HG03097 (cell line): Measurements from ENCODE around the gene MYBBP1A.

Source experiments
- ATAC-seq: cut with Tn5 transposase; IDR thresholded peaks from one replicate; pipeline ENCODE4 v1.9.1; 2021; ENCODE audit not compliant: unreplicated experiment, low FRiP score

Gene MYBBP1A

DNA sequence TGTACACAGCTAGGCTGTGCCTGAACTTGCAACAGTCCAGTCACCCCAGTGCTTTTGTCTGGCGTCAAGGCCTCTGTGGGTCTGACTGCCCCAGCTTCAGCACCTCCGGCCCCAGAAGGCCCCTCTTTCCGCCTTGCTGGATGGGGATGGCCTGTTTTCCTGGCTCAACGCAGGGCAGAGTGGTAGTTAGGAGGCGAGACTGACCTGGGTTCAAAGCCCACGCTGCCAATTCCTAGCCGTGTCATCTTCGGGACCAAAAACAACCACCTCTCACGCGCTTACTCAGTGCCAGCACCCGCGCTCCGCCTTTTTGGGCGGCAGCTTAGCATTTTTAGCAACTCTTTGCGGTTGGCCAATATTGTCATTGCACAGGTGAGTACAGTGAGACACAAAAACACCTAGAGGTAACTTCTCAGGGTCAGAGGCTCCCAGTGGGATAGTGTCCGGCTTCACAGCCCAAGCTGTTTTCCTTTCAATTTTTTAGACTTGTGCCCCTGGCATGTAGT, 4.6 kb downstream of the MYBBP1A start:
- no peak for ATAC-seq

DNA sequence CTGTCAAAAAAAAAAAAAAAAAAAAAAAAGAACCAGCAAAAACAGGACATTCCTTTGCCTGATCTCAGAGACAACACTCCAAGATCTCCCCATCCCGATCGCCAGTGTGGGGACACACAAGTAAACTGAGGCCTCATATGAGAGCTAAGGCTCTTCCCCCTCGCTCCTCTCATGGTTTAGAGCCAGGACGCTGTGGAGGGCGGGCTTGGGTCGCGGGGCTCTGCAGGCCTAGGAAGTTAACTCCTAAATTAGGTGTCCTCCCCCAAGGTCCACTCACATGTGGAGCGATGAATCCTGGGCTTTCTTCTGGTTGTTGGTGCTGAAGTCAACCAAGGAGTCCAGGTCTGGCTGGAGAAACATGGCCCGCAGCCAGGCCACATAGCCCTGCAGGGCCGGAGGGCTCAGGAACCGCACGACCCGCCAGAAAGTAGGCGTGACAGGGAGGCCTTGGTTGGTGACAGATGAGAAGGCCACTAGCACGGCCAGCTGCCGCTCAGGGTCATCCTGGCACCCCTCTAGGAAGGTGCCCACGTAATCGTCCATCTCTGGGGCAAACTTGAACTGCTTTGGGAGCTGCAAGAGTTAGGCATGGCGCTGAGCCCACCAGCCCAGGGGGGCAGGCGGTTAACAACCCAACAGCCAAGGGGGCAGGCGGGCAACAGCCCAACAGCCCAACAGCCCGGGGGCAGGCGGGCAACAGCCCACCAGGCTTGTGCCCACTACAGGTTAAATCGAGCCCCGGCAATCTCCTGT, 5.2 kb downstream of the MYBBP1A start:
- no peak for ATAC-seq

DNA sequence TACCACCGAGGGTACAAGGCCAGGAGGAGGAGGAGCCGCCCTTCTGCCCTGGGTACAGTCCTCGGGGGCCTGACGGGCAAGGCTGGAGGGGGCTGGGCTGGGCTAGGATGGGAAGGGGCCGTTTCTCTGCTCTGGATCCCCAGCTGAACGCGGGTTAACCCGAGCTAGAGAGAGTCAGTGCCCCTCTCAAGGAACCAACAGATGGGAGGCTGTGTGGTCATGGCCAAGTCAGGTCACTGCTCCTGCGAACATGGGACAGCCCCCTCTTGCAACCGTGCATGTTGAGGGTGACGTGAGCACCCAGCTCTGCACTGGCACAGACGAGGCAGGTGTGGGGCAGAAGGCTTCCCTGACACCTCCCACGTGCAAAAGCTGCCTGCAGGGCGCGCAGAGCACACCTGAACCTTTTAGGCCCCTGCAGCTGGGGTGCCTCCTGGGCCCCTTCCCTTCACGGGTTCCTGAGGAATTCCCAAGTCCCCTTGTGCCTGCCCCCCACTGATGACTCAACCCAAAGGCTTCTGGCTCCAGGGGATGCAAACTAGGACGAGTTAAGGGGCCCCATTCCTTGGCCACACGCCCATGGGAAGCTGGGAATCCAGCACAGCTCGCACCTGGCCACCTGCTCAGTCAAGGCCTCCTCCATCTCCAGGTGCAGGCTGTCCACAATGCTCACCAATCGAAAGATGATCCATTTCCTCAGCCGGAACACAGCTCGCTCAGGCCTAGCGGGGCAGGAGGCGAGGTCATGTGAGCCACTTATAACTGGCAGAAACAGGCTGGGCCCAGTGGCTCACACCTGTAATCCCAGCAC, 6.3 kb downstream of the MYBBP1A start:
- ATAC-seq: no peak

DNA sequence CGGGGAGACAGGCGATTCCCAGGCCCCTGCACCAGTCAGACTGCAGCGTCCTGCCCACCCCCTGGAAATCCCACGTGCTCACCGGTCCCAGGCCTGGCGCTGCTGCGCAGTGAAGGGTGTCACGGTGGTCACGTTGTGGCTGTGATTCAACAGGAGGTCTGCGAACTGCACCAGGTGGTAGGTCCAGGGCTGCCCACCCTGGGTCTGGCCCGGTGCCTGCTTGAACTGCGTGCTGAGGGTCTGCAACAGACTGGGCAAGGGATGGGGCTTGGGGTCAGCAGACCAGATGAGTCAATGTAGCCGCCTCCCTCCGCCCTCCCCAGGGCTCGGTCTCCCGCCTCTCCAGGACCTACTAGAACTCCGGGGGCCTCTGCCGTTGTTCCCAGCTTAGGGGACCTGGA, 7.1 kb downstream of the MYBBP1A start:
- ATAC-seq: no peak

DNA sequence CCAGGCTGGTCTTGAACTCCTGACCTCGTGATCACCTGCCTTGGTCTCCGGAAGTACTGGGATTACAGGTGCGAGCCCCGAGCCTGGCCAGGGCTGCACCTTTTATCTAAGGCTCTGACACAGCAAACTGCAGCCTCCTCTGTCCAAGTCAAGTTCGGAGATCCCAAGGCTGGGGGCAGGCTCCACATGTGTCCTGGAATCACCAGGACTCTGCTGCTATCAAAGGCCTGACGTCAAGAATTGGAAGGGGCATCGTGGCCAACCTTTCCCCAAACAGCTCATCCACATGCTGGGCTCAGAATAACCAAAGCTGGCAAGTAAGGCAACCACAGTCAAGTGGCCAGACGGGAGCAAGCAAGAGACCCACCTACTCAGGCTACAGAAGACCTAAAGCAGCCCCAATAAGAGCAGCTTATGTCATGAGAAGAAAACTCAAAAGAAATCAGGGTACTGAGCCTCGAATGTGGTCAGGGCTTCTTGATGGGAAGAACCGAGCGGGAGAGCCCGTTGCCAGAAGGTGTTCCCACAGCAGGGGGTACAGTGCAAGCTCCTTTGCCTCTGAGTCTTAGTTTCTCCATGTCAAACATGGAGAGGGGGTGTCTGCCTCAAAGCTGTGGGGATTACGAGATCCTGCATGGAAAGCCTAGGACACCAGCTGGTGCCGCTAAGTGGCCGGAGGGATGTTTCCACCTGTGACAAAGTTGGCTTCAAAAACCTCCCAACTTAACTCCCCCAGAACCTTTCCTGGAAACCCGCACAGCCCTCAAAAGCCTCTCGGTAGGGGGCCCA, 7.9 kb downstream of the MYBBP1A start:
- ATAC-seq: no peak

DNA sequence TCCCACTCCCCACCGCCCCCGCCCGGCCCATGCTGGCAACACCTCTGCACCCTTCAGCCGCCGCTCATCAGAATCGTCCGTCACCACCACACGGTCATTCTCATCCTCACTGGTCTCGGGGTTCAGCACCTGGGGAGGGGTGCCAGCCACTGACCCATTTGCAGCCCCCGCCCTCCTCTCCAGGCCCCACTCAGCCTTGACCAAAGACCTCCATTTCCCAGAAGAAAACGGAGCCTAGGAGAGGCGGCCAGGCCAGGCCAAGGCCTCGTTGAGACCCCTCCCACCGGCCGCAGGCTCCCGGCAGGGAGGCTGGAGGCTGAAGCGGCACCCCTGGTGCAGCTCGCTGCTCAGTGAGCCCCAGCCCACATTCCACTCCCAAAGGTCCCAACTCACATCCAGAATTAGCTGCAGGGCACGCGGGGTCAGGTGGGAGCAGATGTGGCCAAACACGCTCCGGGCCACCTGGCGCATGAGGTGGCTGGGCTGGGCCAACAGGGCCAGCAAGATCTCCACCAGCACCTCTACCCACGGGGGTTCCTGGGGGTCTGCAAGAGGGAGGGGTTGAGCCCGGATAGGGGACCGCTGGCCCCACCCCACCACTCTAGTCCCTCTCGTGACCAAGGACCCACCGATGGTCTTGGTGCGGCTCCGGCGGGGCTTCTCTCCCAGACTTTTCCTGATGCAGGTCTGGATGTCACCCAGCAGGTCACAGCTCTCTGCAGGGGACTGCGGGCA, 9.8 kb downstream of the MYBBP1A start:
- ATAC-seq: no peak

DNA sequence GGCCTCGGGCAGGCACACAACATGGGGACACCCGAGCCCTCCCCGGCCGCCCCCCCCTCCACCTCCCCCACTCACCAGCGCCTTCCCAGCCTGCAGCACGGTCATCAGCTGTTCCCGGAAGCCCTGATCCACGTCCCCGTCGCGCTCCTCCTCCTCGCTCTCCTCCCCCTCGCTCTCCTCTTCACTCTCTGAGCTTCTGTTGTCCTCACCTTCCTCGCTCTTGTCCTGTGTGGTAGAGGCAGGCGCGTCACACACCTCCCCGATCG, 10.3 kb downstream of the MYBBP1A start:
- no peak for ATAC-seq

DNA sequence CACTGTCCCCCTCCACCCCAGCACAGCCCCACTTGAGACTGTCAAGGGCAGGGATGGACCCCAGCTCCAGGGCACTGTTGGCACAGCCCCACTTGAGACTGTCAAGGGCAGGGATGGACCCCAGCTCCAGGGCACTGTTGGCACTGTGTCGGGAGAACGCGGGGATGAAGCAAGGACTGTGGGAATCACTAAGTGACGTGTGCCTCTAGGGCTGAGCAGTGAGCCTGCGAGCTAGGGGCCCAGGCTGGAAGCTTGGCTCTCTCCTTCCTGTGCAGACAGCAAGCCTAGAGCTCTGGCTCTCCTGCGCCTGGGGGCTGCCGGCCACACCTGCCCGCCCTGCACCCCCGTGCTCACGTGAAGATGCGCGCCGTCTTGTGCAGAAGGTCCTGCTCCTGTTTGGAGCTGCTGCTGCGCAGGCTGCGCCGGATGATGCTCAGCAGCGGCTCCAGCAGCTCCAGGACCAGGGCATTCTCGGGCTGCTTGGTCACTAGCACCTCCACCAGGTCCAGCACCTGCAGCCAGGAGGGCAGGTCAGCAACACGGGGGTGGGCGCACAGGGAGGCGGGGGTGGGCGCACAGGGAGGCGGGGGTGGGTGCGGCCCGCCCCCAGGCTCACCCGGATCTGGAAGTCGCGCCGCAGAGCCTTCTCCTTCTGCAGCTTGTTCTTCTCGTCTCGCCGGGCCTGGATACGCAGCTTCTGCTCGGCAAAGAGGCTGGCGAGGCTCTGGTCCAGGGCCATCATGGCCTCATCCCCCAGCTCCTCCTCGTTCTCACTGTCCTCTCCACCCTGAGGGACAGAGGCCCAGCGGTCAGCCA, 10.8 kb downstream of the MYBBP1A start:
- no peak for ATAC-seq

DNA sequence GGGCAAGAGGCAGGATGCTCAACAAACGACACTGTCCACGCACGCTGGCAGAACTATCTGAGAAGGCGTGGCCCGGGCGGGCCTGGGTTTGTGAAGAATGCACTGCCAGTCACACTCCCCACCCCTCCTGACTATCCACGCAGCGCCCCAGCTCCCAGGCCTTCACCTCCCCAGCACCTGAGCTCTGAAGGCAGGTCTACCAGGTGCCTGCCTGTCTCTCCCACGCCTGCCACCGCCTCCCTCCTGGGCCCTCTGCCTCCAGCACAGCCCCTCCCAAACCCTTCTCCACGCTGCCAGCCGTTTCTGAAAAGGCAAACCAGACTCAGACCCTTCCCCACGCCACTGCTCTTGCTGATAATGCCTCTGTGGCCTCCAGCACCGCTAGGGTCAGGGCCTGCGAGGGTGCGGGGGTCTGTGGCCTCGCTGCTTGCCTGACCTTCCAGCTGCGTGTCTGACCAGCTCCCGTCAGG, 11.6 kb downstream of the MYBBP1A start:
- ATAC-seq: no peak

DNA sequence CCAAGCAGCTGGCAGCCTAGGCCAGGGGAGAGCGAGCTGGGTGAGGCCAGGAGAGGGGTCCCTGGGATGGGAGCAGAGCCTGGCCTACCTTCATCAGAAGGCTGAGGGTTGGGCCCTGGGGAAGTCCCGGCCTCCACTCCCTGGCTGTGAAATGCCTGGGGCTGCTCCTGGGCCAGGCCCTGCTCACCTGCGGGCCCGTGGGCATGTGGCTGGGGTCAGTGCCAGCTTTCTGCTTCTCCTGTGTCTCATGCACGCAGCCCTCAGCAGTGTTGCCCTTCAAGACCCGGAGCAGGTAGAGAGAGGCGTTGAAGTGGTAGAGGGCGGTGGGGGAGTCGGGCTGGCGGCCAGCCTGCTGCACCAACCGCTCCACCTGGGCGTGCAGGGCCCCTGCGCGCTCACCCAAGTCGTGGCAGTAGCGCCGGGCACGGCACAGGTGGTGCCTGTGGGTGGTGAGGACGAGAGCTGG, 12.4 kb downstream of the MYBBP1A start:
- no peak for ATAC-seq

DNA sequence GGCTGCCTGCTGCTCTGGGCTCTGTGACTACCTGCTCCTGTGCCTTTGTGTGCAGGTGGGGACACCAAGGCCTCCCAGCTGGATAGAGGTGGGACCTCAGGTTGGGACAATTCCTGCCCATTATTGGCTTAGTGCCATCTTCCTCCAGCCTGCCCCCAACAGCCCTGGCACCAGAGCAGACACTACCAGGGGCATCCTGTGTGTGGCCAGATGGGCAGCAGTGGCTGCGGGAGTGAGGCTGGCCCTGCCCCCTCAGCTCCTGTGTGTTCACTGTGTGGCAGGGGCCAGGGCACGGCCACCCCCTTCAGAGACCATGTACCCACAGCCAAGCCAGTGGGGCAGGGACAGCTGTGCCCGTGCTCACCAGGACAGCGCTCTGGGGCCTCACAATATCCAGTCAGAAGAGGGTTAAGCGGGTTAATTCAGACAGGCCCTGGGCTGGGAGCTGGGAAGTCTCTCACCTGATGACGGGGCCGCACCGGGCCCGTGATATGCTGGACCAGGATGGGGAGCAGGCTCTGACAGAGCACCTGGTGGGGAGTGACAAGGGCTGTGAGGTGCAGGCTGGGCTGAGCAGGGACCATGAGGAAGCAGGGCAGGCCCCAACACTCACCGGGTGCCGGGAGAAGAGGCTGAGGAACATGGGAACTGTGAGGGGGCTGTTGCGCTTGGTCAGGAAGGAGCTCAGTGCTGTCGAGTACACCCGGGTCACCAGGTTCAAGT, 13.0 kb downstream of the MYBBP1A start:
- ATAC-seq: no peak

DNA sequence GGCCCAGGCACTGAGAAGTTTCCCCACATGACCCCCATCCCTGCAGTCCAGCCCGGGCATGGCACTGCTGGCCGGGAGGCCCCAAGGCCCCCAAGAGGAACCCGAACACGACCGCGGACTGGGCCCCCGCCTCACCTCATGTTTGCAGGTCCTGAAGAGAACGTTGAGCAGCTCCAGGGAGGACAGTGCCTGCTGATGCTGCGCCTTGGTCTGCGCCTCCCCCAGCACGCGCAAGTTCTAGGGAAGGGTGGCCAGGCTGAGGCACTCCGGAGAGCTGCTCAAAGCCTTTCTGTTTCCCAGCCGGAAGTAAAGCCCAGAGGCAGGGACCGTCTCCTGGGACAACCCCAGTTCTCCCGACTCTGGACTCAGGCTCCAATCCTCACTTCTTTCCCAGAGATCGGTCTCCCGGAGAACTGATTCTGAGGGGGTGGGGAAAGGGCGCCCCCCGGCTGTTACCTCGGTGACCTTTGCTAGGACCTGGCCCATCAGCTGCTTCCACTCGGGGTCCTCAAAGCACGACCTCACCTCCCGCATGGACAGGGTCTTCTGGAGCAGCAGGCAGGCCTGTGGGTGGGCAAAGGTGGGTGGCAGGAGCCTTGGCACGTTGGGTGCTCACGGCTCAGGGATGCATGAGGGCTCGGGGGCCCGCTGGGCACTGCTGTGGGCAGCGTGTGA, 13.7 kb downstream of the MYBBP1A start:
- ATAC-seq: no peak

DNA sequence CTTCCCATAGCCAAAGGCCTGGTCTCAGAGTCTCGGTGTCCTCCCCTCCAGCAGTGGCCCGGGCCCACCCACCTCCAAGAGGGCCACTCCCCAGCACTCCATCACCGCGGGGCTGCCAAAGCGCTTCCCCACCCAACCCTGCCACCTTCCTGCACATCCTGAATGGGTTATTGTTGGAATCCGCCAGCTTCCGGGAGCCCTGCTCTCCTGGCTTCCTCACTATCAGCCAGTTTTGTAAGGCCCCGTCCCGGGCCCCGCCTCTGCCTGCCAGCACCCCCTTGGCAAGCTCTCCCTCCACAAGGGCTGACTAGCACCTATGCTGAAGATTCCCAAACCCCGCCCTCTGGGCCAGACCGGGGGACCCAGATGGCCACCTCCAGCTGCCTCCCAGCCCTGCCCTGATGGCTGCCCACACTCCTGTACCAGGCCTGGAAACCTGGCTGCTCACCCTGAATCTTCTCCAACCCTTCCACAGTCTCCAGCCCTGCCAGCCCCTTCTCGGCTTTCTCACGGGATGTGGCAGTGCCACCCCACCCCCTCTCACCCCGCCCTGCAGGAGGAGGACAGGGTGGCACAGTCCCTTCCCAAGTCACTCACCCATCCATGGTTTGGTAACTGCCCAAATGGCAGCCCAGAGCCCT, 14.4 kb downstream of the MYBBP1A start:
- no peak for ATAC-seq

DNA sequence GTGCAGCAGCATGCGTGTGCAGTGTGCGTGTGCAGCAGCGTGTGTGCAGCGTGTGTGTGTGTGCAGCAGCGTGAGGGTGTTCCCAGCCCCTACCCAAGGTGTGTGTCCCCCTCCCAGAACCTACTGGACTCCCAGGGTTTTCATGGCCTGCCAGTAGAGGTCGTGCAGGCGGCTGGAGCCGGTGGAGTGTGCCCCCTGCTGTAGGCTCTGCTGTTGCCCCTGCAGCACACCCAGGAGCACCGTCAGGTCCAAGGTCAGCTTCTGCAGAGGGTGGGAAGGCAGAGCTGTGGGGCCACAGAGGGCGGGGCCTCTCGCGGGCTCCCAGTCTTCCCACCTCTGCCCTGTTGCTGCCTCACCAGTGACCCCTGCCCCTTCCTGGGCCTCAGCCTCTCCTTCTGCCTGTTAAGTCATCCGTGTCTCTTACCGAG, 14.9 kb downstream of the MYBBP1A start:
- ATAC-seq: no peak

DNA sequence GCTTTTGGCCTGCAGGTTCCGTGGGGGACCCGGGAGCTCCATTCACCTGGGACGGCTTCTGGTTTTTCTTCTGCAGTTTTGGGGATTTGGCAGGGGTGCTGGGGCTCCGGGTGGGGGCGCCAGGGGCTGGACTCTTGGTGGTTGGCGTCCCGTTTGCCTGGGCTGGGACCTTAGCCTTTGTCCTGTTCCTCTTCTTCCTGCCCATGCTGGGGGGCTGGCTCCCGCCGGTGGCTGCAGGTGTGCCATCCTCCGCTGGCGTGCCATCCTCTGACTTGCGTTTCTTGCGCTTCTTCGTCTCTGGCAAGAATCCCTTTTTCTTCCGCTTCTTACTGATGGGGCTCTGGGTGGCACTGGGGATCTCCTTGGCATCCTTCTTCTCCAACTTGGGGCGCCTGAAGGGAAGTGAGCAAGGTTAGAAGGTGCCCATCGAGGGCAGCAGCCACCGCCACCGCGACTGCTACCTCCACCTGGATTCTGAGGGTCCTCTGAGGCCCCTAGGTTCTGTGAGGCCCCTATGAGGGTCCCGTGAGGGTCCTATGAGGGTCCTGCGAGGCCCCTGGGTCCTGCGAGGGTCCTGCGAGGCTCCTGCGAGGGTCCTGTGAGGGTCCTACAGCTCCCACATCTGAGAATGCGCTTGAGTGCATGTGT, 15.5 kb downstream of the MYBBP1A start:
- no peak for ATAC-seq

DNA sequence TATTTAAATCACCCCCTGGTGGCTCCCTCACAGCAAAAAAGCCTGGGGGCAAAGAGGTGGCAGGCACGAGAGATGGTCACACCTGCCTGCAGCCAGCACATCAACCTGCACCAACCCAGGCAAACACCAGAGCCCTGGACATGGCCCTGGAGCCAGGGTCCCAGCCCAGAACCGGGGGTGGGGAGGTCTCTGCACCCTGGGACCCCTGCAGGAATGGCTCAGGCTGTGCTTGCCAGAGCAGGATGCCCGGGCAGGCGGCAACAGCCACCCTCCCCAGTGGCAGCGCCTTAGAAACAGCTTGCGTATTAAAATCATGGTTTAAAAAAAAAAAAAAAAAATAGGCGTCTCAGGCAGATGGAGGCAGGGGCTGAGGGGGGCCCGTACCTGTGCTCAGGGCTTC, 16.2 kb downstream of the MYBBP1A start:
- ATAC-seq: no peak

DNA sequence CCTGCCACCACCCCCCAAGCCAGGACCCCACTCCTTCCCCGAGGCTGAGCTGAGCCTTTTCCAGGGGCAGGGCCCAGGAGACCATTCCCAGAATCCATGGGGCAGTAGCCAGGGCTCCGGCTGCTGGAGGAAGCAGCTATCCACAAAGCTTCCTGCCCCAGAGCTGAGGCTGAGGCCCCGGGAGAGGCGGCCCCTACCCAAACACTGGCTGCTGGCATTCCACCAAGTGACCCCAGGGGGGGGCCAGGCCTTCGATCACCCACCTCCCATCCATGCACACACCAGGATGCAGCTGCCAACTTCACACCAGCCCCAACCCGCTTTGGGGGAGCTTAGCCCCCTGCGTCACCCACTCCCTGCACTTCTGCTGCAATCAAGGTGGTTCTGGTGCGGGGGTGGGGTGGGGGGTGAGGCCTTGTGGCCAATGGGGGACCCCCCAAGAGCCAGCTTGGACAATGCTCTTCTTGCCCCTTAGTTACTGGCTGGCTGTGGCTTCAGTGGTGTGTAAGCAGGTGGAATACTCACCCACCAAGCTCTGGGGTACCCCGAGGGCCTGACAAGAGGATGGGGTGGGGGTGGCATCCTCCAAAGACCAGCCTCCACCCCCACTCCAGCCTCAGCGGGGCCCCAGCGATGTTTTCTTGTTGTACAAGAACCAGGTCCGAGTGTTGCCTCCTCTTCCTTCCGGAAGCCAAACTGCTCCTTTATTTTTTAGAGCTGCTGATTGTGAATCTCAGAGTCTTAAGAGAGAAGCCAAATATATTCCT, 16.8 kb downstream of the MYBBP1A start:
- no peak for ATAC-seq
